ENCODE data around the gene DQX1.

DNA sequence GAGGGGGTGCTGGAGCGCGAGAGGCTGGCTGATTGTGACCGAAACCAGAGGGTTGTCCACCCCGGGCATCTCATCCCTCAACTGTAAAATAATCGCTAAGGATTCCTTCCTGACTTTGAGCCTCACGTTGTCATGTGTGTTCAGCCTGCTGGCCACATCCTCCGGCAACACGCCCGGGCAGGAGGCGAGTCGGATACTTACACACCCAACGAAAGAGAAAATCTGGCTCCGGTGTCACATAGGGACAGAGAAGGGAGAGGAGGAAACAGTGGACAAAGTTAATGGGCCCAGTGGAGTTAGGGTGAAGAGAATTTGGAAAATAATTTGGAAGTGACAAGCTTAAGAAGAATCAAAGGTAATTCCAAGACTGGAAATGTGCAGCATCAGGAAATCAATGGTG, 9.4 kb downstream of the DQX1 start:
- TF ChIP-seq CTCF (IDR thresholded peaks at IDR 0.05; ENCODE audit: poor library complexity) = no peak
- TF ChIP-seq EZH2 (IDR thresholded peaks at IDR 0.05; ENCODE audit: borderline replicate concordance) = no peak

Measured in hepatocyte (in vitro differentiated cells).